ENCODE data around the gene CRY2.

DNA sequence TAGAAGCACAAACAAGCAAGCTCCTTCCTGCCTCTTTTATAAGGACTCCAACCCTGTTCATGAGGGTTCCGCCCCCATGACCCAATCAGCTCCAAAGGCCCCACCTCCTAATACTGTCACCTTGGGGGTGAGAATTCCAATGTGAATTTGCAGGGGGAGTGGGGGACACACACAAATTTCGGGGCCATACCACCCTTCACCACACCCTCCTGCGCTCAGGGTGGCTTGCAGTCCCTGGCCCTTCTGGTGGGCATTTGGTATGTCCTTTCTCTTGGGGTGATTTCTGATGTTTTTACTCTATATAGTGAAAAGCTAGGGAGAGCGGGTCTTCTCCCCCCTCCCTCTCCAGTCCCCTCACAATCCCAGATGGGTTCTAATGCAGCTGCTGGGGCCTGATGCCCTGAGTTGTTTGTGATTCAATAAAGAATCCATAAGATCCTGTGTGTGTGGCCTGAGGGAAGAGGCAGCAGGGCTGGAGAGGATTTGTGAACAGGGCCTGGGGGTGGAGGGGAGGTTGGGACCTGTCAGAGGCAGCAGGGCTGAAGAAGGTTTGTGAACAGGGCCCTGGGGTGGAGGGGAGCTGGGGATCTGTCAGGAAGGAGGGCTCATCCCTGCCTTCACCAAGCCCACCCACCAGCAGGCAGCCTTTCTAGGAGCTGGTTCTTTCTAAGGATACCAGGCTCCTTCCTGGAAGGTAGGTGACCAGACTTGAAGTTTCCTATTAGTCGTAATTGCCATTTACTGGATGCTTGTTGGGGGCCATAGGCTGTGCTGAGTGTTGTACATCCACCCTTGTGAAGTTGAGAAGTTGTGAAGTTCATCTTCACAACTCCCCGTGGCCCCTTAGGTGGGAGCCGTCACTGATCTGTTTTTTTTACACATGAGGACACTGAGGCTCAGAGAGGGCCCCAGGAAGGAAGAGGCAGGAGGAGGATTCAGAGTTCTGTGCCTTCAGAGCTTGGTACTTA is 34.4 kb upstream of the CRY2 start:
- TF ChIP-seq, protein P1, sequence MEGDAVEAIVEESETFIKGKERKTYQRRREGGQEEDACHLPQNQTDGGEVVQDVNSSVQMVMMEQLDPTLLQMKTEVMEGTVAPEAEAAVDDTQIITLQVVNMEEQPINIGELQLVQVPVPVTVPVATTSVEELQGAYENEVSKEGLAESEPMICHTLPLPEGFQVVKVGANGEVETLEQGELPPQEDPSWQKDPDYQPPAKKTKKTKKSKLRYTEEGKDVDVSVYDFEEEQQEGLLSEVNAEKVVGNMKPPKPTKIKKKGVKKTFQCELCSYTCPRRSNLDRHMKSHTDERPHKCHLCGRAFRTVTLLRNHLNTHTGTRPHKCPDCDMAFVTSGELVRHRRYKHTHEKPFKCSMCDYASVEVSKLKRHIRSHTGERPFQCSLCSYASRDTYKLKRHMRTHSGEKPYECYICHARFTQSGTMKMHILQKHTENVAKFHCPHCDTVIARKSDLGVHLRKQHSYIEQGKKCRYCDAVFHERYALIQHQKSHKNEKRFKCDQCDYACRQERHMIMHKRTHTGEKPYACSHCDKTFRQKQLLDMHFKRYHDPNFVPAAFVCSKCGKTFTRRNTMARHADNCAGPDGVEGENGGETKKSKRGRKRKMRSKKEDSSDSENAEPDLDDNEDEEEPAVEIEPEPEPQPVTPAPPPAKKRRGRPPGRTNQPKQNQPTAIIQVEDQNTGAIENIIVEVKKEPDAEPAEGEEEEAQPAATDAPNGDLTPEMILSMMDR (conservative IDR thresholded peaks at IDR 0.05 in 1 of 2, IDR thresholded peaks at IDR 0.05 in 1 of 2; ENCODE audit: low read depth in 1 of 2, low read length in 2 of 2) = no peak
- TF ChIP-seq EZH2 (IDR thresholded peaks at IDR 0.05; ENCODE audit: low read length, missing control alignments) = no peak

Measured in fibroblast of lung (primary cell).